Peyer's patch (tissue), 4 donors: ENCODE data around the gene EEFSEC.

Experiments used
- CTCF ChIP-seq, 6 experiments: fragments of 450-650 bp in 4 of 6; fragments of 200-600 bp in 2 of 6; sonication (generic) in 1 of 6; IDR thresholded peaks; one replicate each; pipeline ENCODE4 v1.5.1; 2017 to 2019; ENCODE audit warnings: antibody characterized with exemption in 6 of 6, mild to moderate bottlenecking in 3 of 6, moderate library complexity in 1 of 6
- POLR2A ChIP-seq, 2 donors: fragments of 450-650 bp; IDR thresholded peaks; one replicate each; pipeline ENCODE4 v1.5.1; 2017; ENCODE audit warnings: antibody characterized with exemption in 2 of 2, mild to moderate bottlenecking in 2 of 2, moderate library complexity in 2 of 2

DNA sequence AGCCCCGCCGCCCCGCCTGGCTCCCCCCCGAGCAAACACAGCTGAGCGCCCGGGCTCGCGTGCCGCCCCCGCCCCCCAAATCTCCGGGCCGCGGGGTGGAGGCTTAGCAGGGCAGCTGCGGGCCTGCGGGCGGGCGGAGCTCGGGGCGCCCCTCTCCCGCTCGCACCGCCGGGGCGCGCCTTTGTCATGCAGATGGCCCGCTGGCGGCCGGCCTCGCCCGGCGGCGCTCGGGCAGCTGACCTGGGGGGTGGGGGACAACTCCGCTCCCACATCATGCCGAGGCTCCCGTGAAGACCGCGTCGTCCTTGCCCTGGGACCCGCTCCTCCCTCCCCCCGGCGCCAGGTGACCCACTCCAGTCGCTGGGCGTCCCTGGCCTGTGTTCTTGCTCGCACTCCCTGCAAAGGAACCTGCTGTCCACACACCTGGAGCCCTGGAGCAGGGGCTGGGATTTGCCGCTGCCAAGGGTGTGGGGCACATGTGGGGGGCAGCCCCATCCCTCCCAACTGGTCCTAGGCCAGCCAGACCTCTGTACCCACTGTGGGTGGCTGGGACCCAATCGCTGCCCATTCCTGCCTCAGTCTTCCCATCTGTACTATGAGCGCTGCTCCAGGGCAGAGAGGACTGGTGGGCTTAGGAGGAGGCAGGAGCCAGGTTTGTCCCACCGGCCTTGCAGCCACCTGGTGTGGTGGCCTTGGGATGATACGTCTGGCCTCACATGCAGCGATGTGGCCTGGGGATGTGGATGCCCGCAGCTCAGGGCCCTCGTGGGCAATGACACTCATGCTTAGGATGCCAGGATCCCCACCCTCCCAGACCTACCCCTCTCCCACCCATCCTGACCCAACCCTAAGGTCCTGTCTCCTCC, 279.9 kb downstream of the EEFSEC start:
- TF ChIP-seq CTCF (IDR thresholded peaks at IDR 0.05) (no peak), POLR2A (IDR thresholded peaks at IDR 0.05) (no peak)
